Measurements from ENCODE around the gene TECPR1. TPM values are rescaled to one million over a fixed set of nuclear protein-coding genes. Genes with fewer than 3 reads are reported as not detected.

The TECPR1 gene
- total and polyA plus RNA-seq, 2 of the 4 experiments (the other 2 are of a cell fraction): 11.5 to 14.7 TPM

- Histone ChIP-seq H3K56ac (ENCODE audit: extremely low read depth, insufficient read depth, low read length) (no peak overlapping the region), H3K79me1 (ENCODE audit: low read depth in 1 of 2, low read length in 2 of 2) (no peaks in the 10 kb centered on the region), H4K5ac (ENCODE audit: low read depth, low read length) (no peak overlapping the region), H2BK5ac (ENCODE audit: low read depth, low read length, poor library complexity, severe bottlenecking) (no peak overlapping the region), H3K23ac (ENCODE audit: low read depth, low read length) (no peak overlapping the region), H3K4ac (ENCODE audit: low read depth, low read length) (no peak overlapping the region), H3K9me1 (ENCODE audit: insufficient read depth, low read length) (no peaks in the 10 kb centered on the region), H2AK5ac (ENCODE audit: low read depth, low read length) (no peak overlapping the region), H3K14ac (replicated peaks; ENCODE audit: low read depth, low read length) (no peak overlapping the region), H3K4me3 (ENCODE audit: insufficient read depth, low read depth, low read length) (no peak overlapping the region), H4K91ac (ENCODE audit: insufficient read depth, low read depth, low read length) (no peak overlapping the region), H3K4me1 (ENCODE audit: control insufficient read depth, insufficient read depth, low read length) (peaks cover 3% of the 10 kb centered on the region), H2AK9ac (replicated peaks; ENCODE audit: low read depth, low read length, poor library complexity) (no peak overlapping the region), H3K27me3 (ENCODE audit: control insufficient read depth, insufficient read depth, low read length) (no peaks in the 10 kb centered on the region), H3K9me3 (ENCODE audit: control insufficient read depth, insufficient read depth, low read length) (no peaks in the 10 kb centered on the region), H2BK20ac (ENCODE audit: low read depth, low read length) (no peak overlapping the region), H3K4me2 (ENCODE audit: low read depth, low read length) (no peak overlapping the region), H3K27ac (ENCODE audit: insufficient read depth, low read length) (no peak overlapping the region), H3K9ac (ENCODE audit: low read depth, low read length) (no peak overlapping the region), H2BK120ac (ENCODE audit: low read depth, low read length) (no peak overlapping the region), H3K36me3 (ENCODE audit: control insufficient read depth, insufficient read depth, low read length) (peaks cover 23% of the 10 kb centered on the region), H4K8ac (ENCODE audit: low read depth in 2 of 2, low read length in 2 of 2) (no peak overlapping the region), H4K20me1 (ENCODE audit: insufficient read depth, low read length) (no peaks in the 10 kb centered on the region), H2AFZ (replicated peaks; ENCODE audit: low read length, poor library complexity) (no peak overlapping the region), H2BK15ac (ENCODE audit: low read depth, low read length) (no peak overlapping the region), H3K18ac (ENCODE audit: low read depth, low read length) (no peak overlapping the region)
- BruUV-seq (replicated peaks): no TSS peak
- DNase-seq: no peak
- in situ Hi-C loops (cut with MboI; ENCODE audit: low sequenced_read_pairs): no loop called here
- ChIA-PET CTCF (no interaction called here), POLR2A (ENCODE audit: unreplicated experiment) (no interaction called here)
- WGBS, 2 experiments (ENCODE audit: extremely low coverage in 2 of 2, insufficient read length in 1 of 2): 90% methylated on average over 16 of the region's 24 CpGs; no CpG with 5 or more reads in 1 of the 2 experiments
- TF ChIP-seq FOS (IDR thresholded peaks at IDR 0.05; ENCODE audit: low read depth, low read length): no peak
- TF ChIP-seq BHLHE40 (IDR thresholded peaks at IDR 0.05; ENCODE audit: low read depth, low read length): no peak
- no peak for TF ChIP-seq SMC3 (IDR thresholded peaks at IDR 0.05; ENCODE audit: low read depth, low read length)
- no peak for TF ChIP-seq CEBPB (IDR thresholded peaks at IDR 0.05; ENCODE audit: low read depth, low read length)
- no peak for TF ChIP-seq RFX5 (IDR thresholded peaks at IDR 0.05; ENCODE audit: low read depth, low read length)
- TF ChIP-seq MAZ (IDR thresholded peaks at IDR 0.05; ENCODE audit: borderline replicate concordance, low read depth, low read length): no peak
- TF ChIP-seq, protein P1, sequence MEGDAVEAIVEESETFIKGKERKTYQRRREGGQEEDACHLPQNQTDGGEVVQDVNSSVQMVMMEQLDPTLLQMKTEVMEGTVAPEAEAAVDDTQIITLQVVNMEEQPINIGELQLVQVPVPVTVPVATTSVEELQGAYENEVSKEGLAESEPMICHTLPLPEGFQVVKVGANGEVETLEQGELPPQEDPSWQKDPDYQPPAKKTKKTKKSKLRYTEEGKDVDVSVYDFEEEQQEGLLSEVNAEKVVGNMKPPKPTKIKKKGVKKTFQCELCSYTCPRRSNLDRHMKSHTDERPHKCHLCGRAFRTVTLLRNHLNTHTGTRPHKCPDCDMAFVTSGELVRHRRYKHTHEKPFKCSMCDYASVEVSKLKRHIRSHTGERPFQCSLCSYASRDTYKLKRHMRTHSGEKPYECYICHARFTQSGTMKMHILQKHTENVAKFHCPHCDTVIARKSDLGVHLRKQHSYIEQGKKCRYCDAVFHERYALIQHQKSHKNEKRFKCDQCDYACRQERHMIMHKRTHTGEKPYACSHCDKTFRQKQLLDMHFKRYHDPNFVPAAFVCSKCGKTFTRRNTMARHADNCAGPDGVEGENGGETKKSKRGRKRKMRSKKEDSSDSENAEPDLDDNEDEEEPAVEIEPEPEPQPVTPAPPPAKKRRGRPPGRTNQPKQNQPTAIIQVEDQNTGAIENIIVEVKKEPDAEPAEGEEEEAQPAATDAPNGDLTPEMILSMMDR (conservative IDR thresholded peaks at IDR 0.05; ENCODE audit: low read depth, low read length): no peak
- TF ChIP-seq USF2 (IDR thresholded peaks at IDR 0.05; ENCODE audit: low read depth, low read length): no peak
- dilution Hi-C loops (cut with HindIII; ENCODE audit: low sequenced_read_pairs, unreplicated experiment): no loop called here
- ATAC-seq (ENCODE audit: low read depth): no peak
- intact Hi-C loops (cut with micrococcal nuclease): no loop called here
These were observed 35.0 kb downstream of the TECPR1 start for GRCh38 chr7:98216941-98217622.

All from IMR-90 (cell line).